Activated T-cell treated with anti-CD3 and anti-CD28 coated beads for 48 hours (primary cell): ENCODE measurements around the gene SNX33.
A peak's percentile ranks its signal among the peaks of the same experiment; 100 is the strongest.
"Not testable (repeated sequence)": the region's sequence is repeated elsewhere in the genome, so short reads cannot be mapped to it uniquely, and the experiment has no call there.

Source experiments
- DNase-seq: peaks from one replicate; pipeline ENCODE4 v3.0.0-alpha.2; 2020; ENCODE audit warnings: low read depth

SNX33 gene

GRCh38 chr15:75683646-75684312, 36.1 kb downstream of the SNX33 start:
- peak; percentile 64 for DNase-seq

DNA sequence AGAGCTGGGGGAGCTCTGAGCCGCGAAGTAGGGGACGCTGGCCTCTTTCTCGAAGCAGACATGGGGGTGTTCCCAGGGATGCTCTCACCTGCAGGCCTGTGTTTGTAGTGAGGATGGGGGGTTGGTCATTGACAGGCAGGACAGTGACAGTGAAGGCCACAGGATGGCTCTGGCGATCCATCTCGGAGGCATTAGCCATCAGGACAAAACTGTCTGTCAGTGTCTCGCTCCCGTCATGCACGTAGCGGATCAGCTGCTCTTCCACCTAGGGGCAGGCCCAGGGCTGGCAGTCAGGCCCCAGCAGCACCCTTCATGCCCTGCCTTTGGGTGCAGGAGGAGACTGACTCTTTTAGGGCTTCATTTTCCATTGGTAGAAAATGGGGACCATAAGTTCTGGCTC, 36.9 kb downstream of the SNX33 start:
- no peak for DNase-seq

GRCh38 chr15:75685195-75685594, 37.5 kb downstream of the SNX33 start:
- no peak for DNase-seq

DNA sequence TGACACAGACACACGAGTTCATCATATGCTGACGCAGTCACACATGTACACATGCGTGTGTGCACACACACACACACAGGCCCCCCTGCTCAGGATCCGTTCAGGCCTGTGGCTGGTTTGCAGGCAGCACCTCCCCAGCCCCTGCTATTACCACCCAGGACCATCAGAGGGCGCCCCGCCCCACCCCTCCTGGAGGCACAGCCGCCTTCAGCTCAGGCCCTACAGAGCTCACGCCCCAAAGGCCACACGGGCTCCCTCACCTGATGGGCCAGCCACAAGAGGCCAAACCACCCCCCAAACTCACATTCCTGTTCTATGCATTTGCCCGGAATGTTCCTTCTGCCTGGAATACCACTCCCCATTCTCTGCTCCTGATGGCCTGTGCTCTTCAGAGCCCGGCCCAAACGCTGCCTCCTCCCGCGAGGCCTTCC, 38.5 kb downstream of the SNX33 start:
- peak; percentile 78 for DNase-seq

DNA sequence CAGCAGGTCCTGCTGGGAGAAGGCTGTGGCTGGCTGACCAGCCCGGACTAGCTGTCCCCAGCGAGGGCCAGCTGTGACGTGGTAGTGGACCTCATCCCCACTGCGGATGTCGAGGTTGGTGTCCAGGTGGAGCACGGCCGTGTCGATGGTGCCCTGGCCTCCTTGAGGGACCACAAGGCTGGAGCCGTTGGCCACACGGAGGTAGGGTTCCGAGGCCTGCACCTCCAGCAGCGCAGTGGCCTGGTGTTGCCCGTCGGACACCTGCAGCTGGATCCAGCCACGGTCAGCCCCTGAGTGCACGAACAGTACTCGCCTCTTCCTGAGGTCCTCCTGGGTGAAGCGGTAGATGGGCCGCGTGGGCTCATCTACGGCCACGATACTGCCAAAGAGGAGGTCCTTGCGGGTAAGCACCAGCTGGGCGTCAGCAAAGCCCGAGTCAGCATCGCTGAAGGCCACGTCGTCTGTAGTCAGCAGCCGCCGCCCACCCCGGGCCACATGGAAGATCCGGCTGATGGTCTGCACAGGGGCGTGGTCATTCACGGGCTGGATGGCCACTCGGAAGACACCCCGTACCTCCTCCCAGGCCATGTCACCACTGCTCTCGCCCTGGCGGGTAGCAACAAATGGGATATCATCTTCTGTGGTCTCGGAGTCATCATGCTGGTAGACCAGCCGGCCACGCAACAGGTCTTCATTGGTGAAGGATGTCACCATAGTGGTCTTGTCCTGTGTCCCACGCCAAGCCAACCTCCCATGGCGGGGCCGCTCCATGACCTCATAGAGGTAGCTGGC, 40.0 kb downstream of the SNX33 start:
- DNase-seq: no peak

DNA sequence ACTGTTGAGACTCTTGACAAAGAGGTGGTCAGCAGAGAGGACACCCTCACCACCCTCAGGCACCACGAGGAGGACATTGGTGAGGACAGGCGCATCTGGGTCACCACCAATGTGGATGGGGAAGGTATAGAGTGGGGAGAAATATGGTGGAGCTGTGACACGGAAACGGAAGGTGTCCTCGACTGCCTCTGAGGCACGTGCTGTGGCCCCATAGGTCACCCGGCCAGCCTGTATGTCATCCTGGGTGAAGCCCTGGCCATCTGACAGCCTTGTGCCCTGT, 40.5 kb downstream of the SNX33 start:
- DNase-seq: no peak

GRCh38 chr15:75688831-75689230, 41.1 kb downstream of the SNX33 start:
- no peak for DNase-seq

DNA sequence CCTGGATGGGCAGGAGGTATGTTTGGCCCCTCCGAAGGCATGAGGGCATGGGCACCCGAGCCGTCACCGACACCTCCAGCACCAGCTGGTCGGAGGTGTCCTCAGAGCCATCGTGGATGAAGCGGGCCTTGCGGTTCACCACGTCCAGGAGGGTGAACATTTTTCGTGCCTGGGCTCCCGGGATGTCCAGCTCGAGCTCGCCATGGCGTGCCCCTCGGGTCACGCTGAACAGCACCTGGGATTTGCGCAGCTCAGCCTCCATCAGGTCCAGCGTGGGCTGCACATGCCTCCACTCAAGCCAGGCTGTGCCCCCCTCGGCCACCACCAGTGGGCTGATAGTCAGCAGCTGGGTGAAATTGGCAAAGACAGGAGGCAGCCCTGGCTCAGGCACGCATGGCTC, 41.7 kb downstream of the SNX33 start:
- DNase-seq: not testable (repeated sequence)

GRCh38 chr15:75692311-75692710, 44.6 kb downstream of the SNX33 start:
- not testable (repeated sequence) for DNase-seq

GRCh38 chr15:75693028-75693427, 45.3 kb downstream of the SNX33 start:
- not testable (repeated sequence) for DNase-seq

DNA sequence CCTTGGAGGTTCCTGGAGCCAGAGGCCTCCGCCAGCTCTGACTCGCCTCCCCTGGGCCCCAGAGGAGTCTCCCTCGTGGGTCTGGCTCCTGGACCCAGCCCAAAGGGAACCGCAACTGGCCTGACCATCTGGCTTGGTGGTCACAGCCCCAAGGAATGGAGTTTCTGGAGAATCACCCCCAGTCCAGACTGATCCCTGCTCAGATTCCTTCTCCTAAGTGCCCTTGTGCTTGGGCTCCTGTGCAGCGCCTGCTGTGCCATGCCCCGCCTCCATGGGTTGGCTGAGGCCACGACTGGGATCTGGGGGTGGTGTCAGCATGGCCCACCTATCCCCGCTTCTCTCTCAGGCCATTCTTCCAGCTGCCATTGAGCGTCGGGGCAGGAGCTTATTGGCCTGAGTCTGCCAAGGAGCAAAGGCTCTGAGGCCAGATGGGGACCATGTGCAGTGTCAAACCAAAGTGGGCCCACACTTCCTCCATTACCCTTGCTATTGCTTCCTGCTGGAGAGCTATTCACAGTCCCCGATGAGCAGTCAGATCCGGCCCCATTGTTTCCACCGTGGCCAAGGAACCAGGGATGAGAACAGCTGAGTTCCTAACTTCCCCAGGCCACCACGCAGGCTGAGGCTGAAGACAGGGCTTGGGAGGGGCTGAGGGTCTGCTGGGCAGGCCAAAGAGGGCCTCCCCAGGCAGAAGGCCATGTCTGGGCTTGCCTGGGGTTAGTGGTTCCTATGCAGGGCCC, 46.0 kb downstream of the SNX33 start:
- DNase-seq: no peak

DNA sequence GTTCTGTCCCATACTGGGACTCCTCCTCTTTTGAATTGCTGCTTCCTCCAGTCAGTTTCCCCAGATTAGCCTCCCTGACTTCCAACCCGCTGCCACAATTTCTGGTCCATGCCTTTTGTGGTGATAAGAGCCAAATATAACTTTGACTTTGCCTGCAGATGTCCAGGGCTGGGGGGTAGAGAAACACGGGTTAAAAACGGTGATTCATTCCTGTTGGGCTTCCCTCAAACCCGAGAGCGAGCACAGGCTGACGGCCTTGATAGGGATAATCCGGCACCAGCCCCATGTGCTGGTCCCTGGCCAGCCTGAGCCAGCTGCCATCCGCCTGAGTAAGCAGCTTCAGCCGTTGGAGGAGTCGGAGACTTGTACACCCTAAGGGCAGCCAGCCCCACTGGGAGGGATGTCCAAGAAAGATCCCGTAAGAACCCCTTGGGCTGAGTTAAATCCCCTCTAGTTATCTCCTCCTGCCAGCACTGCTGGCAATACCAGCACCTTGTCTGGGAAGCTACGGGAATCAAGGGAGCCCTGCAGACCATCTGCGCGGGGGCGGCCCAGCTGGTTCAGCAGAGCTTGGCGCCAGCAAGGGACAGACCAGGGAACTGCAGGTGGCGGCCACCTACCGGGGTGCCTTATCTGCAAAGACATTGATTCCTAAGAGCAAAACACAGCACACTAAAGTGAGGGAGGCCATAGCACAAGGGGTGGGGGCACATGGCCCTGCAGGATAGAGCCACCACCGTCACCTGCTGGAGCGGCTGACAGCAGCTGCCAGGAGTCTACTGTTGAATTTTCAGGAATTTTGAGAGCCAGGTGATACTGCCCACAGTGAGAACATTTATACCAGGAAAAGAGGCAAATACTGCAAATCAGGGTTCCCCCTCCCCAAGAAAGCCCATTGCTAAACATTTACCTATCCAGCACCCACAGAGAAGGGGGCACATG, 46.8 kb downstream of the SNX33 start:
- DNase-seq: peak; percentile 8

GRCh38 chr15:75695220-75695619, 47.5 kb downstream of the SNX33 start:
- no peak for DNase-seq

DNA sequence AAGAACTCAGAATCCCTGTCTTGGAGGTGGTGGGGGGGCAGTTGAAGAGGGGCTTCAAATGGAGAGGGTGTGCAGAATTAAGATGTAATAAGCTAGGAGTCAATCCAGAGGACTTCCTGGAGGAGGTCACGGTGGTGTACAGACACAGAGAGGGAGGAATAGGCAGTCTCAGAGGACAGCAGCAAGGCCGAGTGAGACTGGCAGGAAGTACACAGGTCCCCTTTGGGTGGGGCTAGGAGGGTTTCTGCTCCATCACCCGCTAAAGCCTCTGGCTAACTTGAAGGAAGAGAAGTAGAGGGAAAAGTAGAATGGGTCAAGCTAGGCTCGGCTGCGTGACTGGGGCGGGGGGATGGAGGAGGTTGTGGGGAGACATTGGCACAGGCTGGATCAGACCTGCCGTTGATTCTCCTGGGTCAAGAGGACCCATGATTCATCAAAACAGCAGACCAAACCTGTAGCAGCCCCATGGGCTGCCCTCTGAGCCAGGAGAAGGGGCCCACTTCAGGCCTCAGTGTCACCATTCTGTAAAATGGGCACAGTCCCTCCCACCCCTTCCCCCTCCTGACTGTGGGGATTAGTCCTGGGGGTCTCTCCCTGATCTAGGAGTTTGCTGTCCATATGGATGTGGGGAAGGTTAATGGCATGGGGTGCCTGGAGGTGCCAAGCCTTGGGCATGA, 48.1 kb downstream of the SNX33 start:
- no peak for DNase-seq

DNA sequence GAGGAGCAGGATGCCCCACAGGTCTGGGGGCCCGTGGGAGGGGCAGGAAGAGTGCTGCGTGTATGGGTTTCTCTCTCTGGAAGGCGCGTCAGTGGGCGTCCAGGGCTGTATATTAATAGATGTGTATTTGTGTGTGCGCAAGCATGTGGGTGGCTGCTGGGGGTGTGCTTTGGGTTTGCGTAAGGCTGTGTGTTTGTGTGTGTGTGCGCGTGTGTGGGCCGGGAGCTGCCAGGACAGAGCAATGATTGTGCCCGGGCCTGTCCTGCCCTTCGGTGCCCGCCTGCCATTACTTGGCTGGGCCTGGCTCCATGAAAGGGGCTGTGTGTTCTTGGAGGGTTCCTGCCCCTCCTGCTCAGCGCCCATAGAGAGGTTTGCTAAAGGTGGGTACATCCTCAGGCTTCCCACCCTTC, 48.6 kb downstream of the SNX33 start:
- DNase-seq: no peak

- no peak for DNase-seq
Observed at GRCh38 chr15:75696854-75697259, 49.1 kb downstream of the SNX33 start.

- DNase-seq: no peak
Observed at GRCh38 chr15:75697523-75697922, 49.8 kb downstream of the SNX33 start.

- DNase-seq: not testable (repeated sequence)
Observed at GRCh38 chr15:75697974-75698747, 50.4 kb downstream of the SNX33 start.

DNA sequence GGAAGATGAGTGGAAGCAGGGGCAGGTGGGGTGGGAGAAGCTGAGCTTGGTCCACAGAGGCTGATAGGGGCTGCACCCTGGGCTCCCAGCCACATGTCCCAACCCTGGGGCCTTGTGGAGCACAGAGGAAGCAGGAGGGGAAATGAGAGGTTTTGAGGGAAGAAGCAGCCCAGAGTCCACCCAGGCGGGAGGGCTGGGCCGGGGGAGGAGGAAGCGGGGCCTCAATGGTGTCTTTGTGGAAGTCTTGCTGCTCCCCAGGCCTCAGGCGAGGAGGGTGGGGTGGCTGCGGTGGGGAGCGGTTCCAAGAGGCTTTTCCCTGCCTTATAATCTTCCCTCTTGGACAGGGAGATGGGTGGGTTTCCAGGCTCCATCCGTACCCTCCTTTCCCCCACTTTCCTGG, 51.8 kb downstream of the SNX33 start:
- not testable (repeated sequence) for DNase-seq
